NCI-H2029 (cell line): ENCODE data around the gene TEX26.

Experiments used
- DNase-seq: peaks from one replicate; lab custom pipeline; 2025; lab: John Stamatoyannopoulos, UW

TEX26 gene

DNA sequence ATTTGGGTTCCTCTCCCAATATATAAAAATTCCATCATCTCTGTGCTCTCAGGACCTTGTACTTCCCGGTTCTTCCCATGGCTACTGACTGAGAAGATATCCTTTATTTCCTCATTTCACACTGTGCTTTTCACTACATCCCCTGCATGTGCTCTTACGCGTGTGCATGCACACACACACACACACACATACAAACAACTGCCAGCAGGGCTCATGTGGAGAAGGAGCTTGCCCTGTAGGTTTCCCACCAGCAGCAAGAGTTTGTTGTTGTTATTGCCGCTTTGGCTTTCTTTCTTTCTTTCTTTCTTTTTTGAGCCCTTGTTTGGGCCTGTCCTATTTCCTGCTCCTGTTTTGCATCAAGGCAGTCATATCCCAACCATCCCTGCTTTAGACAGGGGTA, 43.6 kb downstream of the TEX26 start:
- DNase-seq = no peak

DNA sequence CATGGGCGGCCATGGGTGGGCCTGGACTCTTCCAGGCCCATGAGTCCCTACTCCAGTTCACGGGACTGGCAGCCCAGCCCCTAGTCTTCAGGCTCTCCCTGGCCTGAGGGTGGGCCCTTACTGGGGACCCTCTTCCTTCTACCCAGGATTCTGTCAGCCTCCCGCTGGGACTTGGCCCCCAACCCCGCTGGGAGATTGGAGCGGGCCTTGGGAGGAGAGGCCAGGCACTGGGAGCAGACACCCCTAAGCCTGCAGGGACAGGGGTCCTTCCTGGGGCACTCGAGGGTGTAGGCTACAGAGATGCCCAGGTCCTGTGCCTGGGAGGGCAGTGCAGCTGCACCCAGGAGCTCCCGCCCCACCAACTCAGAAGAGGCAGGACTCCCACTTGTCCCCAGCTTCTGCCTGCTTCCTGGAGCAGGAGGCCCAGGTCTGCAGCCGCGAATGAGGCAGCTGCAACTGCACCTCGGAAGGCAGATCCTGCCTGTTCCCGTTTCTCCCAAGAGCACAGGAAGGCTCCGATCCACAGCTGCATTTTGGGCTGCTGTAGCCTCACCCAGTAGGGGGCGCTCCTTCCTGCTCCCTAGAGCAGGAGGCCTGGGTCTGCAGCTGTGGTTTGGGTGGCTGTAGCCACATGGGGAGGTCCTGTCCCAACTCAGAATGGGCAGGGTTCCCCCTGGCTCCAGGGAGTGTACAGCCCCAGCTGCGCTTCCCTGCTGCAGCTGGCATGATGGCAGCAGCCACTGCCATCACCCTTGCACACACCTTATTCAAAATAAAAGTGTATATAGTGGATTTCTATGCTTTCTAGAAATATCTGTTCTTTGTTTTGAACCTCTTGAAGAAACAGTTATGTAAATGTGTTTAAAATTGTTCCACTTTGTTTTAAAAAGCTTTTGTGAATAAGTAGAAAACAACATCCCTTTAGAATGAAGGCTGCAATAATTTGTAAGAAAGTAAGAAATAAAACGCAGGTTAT, 46.8 kb downstream of the TEX26 start:
- DNase-seq = no peak

DNA sequence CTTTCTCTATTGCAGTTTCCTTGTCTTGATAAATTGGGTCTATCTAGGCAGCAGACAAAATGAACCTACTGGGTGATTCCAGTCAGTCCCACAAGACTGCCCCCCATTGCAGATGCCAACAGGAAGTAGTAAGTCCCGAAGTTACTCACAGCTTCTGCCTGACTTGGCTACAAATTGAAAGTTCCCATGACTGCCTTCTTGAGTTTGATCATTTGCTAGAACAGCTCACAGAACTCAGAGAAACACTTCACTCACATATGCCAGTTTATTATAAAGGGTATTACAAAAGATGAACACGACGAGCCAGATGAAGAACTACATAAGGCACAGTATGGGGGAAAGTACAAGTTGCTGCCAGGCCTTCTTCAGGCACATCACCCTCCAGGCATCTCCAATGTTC, 50.0 kb downstream of the TEX26 start:
- no peak for DNase-seq

- no peak for DNase-seq
Measured at GRCh38 chr13:30982906-30983305, 50.5 kb downstream of the TEX26 start.

- DNase-seq = no peak
Measured at GRCh38 chr13:30983431-30983830, 51.0 kb downstream of the TEX26 start.

GRCh38 chr13:30984620-30985019, 52.2 kb downstream of the TEX26 start:
- DNase-seq = no peak

- no peak for DNase-seq
Measured at GRCh38 chr13:30985637-30986205, 53.3 kb downstream of the TEX26 start.

GRCh38 chr13:30991184-30991583, 58.7 kb downstream of the TEX26 start:
- DNase-seq = no peak

DNA sequence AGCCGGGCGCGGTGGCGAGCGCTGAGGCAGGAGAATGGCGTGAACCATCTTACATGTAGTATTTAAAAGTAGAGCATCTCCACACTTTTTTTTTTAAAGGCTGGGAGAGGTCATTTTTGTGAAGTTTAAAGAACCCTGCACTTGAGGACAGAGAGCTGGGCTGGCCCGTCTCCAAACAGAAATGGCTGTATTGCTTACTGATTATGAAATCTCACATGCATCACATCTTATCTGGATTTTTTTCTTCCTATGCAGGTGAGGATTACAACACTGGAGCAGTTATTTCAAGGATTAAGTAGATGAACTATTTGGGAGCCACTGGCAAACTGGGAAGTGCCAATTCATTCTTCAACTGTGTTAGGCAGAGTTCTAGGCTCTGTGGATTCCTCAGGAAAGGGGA, 59.5 kb downstream of the TEX26 start:
- DNase-seq = no peak

DNA sequence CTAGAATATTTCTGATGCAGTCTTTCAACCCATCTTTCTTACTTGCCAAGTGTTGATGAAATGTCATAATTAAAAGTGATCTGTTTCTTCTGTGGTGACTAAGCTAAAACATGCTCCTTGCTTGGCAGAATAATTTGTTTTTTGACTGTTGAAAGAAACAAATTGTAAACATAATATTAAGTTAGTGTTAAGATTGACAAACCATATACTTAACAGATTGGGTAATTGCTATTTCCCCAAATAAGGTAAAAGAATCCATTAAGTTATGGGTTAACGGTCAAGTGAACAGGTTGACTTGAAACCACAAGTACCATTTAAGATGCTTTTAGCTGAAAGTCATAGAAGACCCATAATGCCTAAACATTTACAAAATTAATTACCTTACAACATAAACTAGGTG, 62.9 kb downstream of the TEX26 start:
- no peak for DNase-seq

DNA sequence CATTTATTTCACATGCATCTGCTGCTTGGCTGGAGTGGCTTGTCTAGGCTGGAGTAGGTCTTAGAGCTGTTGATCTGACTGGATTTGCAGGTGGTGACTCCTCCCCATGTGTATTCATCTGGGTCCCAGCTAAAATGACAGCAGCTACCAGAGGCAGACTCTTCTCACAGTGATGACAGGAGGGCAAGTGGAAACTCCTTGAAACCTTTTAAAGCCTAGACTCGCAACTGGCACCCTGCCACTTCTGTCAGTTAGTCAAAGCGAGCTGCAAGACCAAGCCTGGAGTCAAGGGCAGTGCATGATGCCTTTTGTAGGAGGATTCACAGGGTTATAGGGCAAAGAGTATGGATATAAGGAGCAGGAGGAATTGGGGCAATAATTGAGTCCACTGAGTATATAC, 65.2 kb downstream of the TEX26 start:
- no peak for DNase-seq

DNA sequence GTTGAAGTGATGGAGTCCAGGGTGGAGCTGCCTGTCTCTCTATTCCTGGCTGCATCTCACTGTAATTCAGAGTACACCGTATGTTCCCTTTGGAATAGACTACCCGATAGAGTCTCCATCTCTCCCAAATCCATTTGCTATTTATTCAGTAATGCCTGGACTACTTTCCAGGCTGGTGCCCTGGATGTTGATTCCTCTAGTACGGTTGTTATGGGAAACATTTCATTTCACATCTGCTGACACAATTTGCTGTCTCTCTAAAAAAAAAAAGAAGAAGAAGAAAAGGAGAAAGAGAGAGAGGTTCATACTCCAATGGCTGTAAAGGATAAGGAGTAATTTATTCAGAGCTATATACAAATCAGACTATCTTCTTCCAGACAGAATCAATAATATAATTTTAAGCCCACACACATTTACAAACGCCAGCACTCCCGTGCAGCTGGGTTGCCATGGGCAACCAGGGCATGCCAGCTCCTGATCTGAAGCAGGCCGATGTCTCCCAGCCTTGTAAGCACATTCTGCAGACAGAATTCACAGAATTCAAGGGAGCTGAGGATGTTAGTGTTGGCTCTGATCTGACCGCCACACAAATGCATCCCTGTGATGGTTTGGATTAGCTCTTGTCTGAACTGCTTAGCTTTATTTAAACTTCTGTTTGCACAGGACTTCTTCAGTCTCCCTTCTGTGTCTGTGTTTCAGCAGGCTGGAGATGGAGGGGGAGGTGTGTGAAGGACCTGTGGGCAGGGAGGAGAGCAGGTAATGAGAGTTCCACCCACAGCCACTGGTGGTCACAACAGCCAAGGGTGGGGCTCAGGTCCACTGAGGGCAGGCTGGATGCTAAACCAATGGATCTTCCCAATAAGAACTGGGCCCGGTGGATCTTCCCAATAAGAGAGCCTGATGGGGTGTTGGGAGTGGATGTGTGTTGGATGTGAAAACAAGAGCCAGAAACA, 66.0 kb downstream of the TEX26 start:
- no peak for DNase-seq

DNA sequence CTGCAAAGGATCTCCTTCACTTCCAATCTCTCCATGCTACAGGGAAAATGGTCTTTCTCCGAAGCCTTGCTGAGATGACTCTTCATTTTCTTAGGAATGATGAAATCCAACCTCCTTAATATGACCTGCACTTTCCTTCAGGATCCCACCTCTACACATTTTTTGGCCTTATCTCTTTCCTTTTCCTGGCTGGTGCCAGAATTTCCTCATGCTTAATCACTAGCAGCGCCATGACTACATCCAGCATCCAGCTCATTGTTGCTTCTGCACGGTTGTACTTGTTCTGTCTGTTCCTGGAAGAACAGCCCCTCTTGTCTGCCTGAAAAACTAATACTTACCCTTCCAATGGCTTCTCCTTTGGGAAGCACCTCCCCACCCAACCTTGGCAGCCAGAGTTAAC, 68.4 kb downstream of the TEX26 start:
- no peak for DNase-seq

- no peak for DNase-seq
Measured at GRCh38 chr13:31001647-31002046, 69.2 kb downstream of the TEX26 start.

GRCh38 chr13:31005066-31005465, 72.6 kb downstream of the TEX26 start:
- DNase-seq = no peak

DNA sequence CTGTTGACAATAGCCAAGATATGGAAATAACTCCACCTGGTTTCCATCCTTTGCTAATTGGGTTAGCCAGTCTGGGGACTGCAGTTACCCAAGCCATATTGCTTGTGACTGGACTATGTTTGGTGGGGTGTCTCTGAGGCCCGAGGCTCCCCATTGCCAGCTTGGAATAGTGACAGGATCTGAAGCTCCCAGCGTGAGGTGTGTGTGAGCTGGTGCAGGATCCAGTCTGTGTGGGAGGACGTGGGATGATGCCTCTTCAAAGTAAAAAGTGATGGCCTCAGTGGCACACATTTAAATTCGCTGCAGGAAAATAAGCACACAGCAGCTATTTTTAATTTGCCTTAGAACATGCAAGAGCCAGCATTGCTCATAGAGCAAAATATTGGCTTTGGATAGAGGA, 75.0 kb downstream of the TEX26 start:
- no peak for DNase-seq

DNA sequence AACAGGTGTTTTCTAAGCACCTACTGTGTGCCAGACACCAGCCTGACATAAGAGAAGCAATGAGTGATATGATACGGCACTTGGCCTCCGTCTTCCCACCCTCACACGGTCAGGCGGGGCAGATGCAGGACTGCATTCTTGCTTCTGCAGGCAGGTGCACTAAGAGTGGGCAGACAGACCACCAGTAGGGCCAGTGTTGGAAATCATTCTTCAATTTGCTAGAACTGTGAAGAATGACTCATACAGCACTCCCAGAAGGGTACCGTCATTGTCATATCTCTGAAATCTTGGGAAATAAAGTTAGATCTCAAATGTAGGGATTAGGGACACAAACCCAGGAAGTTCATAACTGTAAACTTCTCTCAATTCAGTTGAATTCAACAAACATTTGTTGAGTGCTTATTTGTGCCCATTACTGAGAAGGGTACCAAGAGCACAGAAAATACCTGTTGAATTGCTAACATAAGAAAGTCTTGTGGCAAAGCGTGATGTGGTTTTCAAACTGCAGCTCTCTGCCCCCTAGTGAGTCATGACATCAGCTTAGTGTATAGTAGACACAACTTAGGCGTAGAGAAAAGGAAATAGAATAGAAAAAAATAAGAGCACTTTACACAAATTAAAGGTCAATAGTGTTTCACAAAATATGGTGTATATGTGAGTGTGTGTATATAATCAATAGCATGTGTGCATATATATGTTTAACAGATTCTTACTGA, 76.1 kb downstream of the TEX26 start:
- DNase-seq = no peak

- no peak for DNase-seq
Measured at GRCh38 chr13:31009166-31009565, 76.7 kb downstream of the TEX26 start.

DNA sequence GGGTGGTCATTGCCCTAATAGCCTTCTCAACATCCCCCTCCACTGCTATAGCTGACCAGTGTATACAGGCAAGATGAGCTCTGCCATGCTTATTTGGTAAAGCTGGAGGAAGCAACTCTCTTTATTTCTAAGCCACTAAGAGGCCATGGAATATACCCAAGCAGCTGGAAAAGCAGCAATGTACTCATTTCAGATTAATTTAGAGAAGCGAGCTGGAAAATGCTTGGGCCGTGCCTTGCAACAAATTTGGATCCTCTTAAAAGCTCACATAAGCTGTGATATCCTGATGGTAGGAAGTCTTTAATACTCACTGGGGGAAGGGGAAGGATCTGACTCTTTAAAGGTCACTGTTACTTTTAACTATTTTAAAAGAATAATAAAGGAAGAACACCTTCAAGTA, 77.8 kb downstream of the TEX26 start:
- no peak for DNase-seq

DNA sequence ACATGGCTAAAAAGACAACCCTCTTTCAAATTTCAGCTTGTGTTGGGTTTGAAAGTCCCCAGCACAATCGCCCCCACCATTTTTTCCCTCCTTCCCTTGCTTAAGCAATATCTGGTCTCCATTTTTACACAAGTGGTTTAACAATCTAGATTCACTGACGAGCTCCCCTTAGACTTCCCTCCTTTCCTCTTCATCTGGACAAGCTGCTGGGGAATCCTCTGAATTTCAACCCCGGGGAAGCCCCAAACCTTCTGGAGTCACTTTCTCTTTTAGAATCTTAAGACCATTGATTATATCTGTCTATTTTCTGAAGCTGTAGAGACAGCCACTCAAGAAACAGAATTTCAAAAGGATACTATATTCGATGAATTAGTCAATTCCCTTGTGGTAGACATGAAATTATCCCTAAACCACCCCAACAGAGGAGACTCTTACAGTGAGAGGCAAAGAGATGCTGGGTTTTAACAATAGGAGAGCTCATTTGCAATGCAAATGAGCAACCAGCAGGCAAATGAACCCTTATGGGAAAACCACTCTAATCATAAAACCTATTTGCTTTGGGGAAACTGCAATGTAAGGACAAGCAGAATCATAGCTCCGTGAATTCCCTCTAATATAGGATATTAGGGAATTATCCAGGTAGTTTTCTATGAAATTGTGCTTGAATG, 78.9 kb downstream of the TEX26 start:
- DNase-seq = no peak
